Stimulated activated CD4-positive, alpha-beta T cell treated with anti-CD3 and anti-CD28 coated beads, TNF-alpha, amount 100 ng/mL, for 1 hour (primary cell): ENCODE results near the gene FN1.
"Not testable (repeated sequence)": the region's sequence is repeated elsewhere in the genome, so short reads cannot be mapped to it uniquely, and the experiment has no call there.

ENCODE experiments used
- DNase-seq, 3 donors: peaks; one replicate each; pipeline ENCODE4 v3.0.0-alpha.2; 2020; ENCODE audit warnings: low read depth in 3 of 3, low spot score in 1 of 3

The FN1 gene

GRCh38 chr2:215423928-215424540 lies 11.8 kb downstream of the FN1 start:
- no peak for DNase-seq

GRCh38 chr2:215423234-215423633 lies 12.6 kb downstream of the FN1 start:
- no peak for DNase-seq

GRCh38 chr2:215422676-215423075 lies 13.2 kb downstream of the FN1 start:
- DNase-seq, result no peak

DNA sequence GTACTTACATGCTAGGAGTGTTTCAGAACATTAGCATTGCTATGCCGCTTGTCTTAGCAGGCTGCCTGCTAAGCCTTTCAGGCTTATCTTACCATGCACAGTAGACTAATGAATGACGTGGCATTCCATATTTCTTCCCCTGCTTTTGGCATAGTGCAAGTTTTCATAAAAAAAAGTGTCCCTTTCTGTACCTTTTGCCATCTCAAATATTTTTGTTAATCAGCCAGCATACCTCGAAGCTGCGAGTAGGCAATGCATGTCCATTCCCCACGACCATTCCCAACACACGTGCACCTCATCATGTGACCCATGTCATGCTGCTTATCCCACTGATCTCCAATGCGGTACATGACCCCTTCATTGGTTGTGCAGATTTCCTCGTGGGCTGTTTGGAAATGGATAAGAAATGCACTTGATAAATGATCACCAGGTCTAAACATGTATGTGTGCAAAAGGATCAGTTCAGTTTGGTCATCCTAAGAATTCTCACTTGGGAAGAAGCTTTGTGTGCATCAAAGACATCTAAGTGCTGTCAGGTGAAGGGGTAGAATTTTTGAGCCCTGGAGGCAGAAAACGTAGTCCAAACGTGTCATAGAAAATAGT lies 13.9 kb downstream of the FN1 start:
- DNase-seq, result no peak

- DNase-seq, result no peak
Measured at GRCh38 chr2:215420471-215420935, 15.4 kb downstream of the FN1 start.

DNA sequence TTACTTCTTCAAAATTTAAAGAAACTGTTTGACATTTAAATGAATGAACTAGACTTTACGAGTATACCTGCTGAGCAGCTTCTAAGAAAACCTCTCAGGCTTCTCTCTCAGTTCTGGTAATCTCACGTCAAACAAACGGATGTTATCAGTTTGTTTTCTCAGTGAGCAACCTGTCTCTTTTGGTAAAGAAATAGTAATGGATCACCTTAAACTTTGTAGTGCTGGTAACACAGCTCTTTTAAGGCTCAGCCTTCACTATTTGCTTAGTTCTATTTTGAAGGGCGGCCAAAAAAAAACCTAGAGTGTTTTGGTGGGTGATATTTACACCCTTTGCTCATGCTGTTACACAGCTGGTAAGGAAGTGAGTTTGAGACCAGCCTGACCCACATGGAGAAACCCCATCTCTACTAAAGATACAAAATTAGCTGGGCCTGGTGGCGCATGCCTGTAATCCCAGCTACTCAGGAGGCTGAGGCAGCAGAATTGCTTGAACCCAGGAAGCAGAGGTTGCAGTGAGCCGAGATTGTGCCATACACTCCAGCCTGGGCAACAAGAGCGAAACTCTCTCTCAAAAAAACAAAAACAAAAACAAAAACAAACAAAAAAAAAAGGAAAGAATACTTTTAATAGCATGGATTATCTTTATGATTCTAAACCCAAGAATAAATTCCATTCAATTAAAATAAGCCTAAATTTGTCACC lies 15.9 kb downstream of the FN1 start:
- no peak for DNase-seq

DNA sequence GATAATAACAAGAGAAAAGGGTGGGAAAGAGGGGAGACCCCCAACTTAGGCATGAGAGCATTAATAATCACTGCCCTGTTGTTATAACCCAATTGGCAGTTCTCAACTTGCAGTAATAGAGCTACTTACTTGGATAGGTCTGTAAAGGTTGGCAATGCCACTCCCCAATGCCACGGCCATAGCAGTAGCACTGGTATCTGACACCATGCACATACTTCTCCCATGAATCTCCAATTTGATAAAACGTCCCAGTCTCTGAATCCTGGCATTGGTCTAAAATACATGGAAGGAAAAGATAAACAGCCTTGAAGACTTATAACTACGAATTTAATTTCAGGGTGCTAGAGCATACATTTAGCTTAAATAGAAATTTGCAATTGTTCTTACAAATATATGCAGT lies 16.8 kb downstream of the FN1 start:
- no peak for DNase-seq

- no peak for DNase-seq
Measured at GRCh38 chr2:215418064-215418963, 17.6 kb downstream of the FN1 start.

GRCh38 chr2:215417400-215417951 lies 18.4 kb downstream of the FN1 start:
- no peak for DNase-seq

DNA sequence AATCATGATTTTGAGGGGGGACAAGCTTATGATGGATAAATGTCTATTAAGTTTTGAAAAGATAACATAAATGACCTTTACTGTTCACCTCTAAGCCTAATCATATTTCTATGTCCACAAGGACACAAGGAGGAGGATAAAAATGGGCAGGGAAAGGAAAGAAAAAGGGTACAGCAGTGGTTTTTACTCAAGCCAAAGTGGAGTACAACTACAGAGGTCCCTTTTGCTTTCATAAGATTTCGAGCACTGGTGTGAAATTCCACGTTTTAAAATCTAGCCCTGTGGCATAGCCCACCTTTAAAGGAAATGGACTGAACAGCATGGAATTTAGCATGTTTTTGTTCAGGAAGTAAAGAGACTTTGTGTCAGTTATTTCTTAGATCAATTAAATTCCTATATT lies 19.2 kb downstream of the FN1 start:
- no peak for DNase-seq

DNA sequence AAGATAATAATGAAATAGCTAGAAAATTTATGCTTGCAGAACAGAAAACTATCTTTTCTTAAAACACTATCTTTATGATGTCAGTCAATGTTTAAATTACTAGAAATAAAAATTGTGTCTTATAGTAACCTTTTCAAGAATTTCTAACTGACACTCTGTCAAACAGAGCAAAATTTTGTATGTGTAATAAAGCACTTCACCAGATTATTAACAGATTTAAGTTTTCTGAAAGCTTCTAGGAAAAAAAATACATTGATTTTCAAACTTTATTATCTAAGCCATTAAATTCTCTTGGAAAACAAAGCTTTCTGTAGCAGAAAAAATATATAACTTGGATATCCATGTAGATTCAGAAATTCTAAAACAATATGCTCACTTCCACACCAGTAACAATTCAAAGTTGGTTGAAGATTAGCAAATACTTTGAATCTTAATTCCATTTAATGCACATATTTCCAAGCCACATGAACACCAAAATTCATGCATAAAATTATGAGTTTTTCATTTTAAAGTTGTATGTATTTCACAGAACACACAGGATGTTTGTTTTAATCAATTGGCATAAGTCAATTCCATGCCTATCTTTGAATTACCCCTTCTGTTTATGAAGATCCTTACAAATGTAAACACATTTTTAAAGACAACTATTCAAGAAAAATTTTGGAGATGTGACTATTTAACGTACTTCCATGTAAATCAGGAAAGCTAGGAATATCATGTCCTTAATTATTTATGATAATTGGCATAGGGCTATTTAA lies 19.9 kb downstream of the FN1 start:
- no peak for DNase-seq

GRCh38 chr2:215415218-215415617 lies 20.6 kb downstream of the FN1 start:
- DNase-seq, result no peak

DNA sequence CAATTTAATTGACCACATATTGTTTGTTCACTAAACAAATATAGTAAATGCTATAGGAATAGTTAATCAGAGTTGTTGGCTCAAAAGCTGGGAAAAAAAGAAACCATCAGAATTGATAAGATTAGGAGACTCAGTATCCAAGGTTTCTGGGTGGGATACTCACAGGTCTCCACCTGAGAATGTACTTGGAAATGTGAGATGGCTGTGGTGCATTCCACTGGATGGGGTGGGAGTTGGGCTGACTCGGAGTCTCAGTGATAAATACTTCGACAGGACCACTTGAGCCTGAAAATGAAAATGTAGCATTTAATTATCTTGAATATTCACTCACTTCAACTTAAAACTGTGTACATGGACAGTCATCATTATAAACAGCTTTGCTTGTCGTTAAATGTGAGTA lies 21.2 kb downstream of the FN1 start:
- no peak for DNase-seq

- no peak for DNase-seq
Measured at GRCh38 chr2:215413974-215414373, 21.9 kb downstream of the FN1 start.

DNA sequence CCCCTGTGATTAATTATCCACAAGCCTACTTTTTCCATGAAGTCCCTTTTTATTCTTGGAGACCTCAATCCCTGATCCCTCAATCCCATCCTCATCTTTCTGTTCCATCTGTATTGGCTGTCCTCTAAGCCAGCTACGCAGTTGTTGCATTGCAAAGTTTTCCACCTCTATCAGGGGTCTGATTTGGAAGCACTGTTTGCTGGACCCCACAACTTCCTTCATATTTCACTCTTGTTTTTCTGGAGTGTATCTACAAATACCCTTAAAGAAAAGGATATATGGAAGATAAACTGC lies 22.4 kb downstream of the FN1 start:
- no peak for DNase-seq

DNA sequence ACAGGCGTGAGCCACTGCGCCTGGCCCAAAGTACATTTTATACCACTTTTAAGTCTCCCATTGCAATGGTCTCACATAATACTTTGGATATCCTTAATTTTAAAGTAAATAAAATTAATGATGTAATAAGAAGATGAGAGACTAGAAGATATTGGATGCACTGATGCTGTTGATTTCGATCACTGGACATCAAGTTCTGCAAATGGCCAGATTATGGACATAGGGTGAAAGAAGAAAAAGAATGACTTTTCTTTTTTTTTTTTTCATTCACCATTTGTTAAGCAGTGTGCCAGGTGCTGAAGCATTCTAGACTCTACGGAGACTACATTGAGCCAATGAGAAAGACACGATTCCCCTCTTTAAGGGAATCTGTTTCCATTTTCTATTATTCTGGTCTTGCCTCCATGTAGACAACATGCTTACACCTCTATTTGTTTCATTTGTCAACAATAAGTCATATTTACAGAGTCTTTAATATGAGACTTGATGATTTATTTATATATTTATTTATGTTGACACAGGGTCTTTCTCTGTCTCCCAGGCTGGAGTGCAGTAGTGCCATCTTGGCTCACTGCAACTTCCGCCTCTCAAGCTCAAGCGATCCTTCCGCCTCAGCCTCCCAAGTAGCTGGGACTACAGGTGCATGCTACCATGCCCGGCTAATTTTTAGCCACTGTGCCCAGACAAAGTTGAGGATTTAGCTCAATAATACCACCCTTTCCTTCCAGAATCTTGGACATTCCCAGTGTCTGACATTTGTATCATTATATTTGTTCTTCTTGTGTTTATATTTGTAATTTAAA lies 23.7 kb downstream of the FN1 start:
- no peak for DNase-seq

DNA sequence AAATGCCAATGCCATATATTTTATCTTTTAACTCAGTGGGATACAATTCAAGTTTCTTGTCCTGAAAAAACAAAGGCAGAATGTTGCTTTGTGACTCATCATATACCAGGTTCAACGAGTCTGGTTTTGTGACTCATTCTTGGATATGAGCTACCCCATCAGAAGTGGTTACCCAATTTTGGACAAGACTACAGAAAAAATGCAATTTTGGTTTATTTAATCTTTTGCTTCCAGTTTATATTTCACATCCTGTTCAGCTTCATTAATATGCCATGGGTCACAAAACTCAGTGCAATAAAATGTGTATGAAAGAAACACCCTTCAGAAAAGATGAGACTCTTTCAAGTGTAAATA lies 25.0 kb downstream of the FN1 start:
- DNase-seq, result no peak

DNA sequence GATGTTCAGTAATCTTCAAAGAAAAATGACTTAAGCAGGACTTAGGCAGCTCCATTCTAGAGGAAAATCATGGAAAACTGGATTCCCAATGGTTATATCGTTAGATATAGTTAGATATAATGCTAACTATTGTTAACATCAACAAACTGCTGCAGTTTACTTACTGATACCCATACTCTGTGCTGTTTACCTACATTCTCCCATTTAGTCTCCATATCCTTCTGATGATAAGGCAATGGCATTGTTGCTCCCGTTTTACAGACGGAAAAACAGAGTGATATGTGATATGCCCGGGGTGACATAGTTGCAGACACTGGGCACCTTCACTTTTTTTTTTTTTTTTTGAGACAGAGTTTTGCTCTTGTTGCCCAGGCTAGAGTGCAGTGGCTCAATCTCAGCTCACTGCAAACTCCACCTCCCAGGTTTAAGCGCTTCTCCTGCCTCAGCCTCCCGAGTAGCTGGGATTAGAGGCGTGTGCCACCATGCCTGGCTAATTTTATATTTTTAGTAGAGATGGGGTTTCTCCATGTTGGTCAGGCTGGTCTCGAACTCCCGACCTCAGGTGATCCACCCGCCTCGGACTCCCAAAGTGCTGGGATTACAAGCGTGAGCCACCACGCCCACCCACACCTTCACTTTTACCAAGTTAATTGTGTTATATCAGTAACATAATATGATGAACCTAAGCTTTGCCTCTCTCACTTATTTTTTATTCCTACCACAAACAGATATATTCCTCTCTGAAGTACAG lies 25.5 kb downstream of the FN1 start:
- not testable (repeated sequence) for DNase-seq
